Activated gamma-delta T cell treated with Interleukin-2 at 50 U/mL for 16 hours (primary cell): ENCODE measurements around the gene CDK11A.

Experiments used
- DNase-seq: peaks from one replicate; pipeline ENCODE4 v3.0.0-alpha.2; 2020

Gene CDK11A

GRCh38 chr1:1724035-1724864, at the start of gene CDK11A:
Gene CDK11A, minus strand, starts transcription at chr1:1724357. Its CDS starts 1,539 bp downstream, at chr1:1722818.
- DNase-seq, result peak; percentile 98

- no peak for DNase-seq
Observed at GRCh38 chr1:1773874-1774273, 49.7 kb upstream of the CDK11A start.

- no peak for DNase-seq
Observed at GRCh38 chr1:1771096-1771495, 46.9 kb upstream of the CDK11A start.

- DNase-seq, result no peak
Observed at GRCh38 chr1:1770102-1770501, 45.9 kb upstream of the CDK11A start.

- DNase-seq, result no peak
Observed at GRCh38 chr1:1768249-1768992, 44.3 kb upstream of the CDK11A start.

- no peak for DNase-seq
Observed at GRCh38 chr1:1764876-1765470, 40.8 kb upstream of the CDK11A start.

- no peak for DNase-seq
Observed at GRCh38 chr1:1763657-1764621, 39.8 kb upstream of the CDK11A start.

- DNase-seq, result no peak
Observed at GRCh38 chr1:1761504-1762376, 37.6 kb upstream of the CDK11A start.

GRCh38 chr1:1760715-1761114, 36.6 kb upstream of the CDK11A start:
- no peak for DNase-seq

- no peak for DNase-seq
Observed at GRCh38 chr1:1760345-1760650, 36.1 kb upstream of the CDK11A start.

- DNase-seq, result no peak
Observed at GRCh38 chr1:1759456-1760344, 35.5 kb upstream of the CDK11A start.

- no peak for DNase-seq
Observed at GRCh38 chr1:1758692-1759455, 34.7 kb upstream of the CDK11A start.

GRCh38 chr1:1758059-1758621, 34.0 kb upstream of the CDK11A start:
- DNase-seq, result no peak

GRCh38 chr1:1757422-1758058, 33.4 kb upstream of the CDK11A start:
- no peak for DNase-seq

- DNase-seq, result no peak
Observed at GRCh38 chr1:1756661-1757421, 32.7 kb upstream of the CDK11A start.

GRCh38 chr1:1755852-1756251, 31.7 kb upstream of the CDK11A start:
- no peak for DNase-seq

- DNase-seq, result no peak
Observed at GRCh38 chr1:1755426-1755825, 31.3 kb upstream of the CDK11A start.
